Dendritic cell treated with granulocyte-macrophage colony-stimulating factor and Interleukin-4, amounts not matched to agents 40 ng/mL and 50 ng/mL, for 4 days (primary cell): ENCODE measurements around the gene THTPA.
A peak's percentile ranks its signal among the peaks of the same experiment; 100 is the strongest.
"Not testable (repeated sequence)": the region's sequence is repeated elsewhere in the genome, so short reads cannot be mapped to it uniquely, and the experiment has no call there.

Experiments used
- H3K27ac Mint-ChIP-seq: one replicate; pipeline ENCODE4 v1.8.0; 2022; ENCODE audit warnings: mild to moderate bottlenecking, mixed read lengths
- H3K27me3 Mint-ChIP-seq: one replicate; pipeline ENCODE4 v1.8.0; 2022; ENCODE audit warnings: mild to moderate bottlenecking, mixed read lengths
- H3K36me3 Mint-ChIP-seq: one replicate; pipeline ENCODE4 v1.8.0; 2022; ENCODE audit warnings: low read depth, mixed read lengths
- H3K4me1 Mint-ChIP-seq: one replicate; pipeline ENCODE4 v1.8.0; 2022; ENCODE audit warnings: low read depth, mixed read lengths
- H3K4me3 Mint-ChIP-seq: one replicate; pipeline ENCODE4 v1.8.0; 2022; ENCODE audit warnings: mild to moderate bottlenecking, moderate library complexity, mixed read lengths
- H3K9me3 Mint-ChIP-seq: one replicate; pipeline ENCODE4 v1.8.0; 2022; ENCODE audit warnings: mixed read lengths
- intact Hi-C: fragments of 100-400 bp; cut with micrococcal nuclease; formaldehyde crosslinking; loops from one replicate; pipeline ENCODE4 v1.15.0; 2022

The THTPA gene

DNA sequence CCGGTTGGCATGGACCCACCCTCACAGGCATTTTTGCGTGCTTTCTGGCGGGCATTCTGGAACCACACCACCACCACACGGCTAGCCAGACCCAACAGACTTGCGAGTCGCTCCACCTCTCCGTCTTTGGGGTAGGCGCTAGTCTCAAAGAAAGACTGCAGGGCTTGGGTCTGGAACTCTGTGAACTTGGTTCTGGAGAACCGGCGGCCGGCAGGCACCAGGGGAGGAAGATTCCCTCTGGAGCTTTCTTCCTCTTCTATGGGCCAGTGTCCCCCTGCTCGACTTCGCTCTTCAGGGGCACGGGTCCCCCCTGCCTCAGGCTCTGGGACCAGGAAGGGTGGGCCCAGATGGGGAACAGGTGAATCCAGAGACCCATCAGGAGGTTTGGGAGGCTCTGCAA lies 31.1 kb upstream of the THTPA start:
- Mint-ChIP-seq H3K9me3 (no peaks in the 10 kb centered on the region), H3K4me3 (no peak overlapping the region), H3K27ac (no peak overlapping the region), H3K27me3 (no peaks in the 10 kb centered on the region), H3K36me3 (peaks cover 11% of the 10 kb centered on the region), H3K4me1 (peaks cover 16% of the 10 kb centered on the region)
- intact Hi-C loops = no loop called here

DNA sequence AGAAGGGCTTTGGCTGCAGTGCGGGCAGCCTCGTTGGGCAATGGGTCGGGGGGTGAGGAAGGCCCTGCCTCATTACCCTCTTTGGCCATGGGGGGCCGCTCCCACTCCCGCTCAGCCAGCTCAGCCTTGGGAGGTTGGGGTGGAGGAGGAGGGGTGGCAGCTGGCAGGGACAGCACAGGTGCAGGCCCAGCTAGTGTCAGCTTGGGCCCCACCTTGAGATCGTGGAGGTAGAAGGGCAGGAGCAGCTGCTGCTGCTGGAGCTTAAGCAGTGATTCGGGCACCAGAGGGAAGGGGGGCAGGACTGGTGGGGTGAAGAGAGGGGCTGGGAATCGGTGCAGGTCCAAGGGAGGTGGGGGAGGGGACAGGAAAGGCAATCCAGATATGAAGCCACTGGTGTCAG lies 30.5 kb upstream of the THTPA start:
- peaks cover 11% of the 10 kb centered on the region for H3K36me3 Mint-ChIP-seq
- H3K27me3 Mint-ChIP-seq = no peaks in the 10 kb centered on the region
- H3K9me3 Mint-ChIP-seq = no peaks in the 10 kb centered on the region
- intact Hi-C loops = no loop called here
- H3K27ac Mint-ChIP-seq = no peak overlapping the region
- no peak overlapping the region for H3K4me3 Mint-ChIP-seq
- H3K4me1 Mint-ChIP-seq = peaks cover 23% of the 10 kb centered on the region

DNA sequence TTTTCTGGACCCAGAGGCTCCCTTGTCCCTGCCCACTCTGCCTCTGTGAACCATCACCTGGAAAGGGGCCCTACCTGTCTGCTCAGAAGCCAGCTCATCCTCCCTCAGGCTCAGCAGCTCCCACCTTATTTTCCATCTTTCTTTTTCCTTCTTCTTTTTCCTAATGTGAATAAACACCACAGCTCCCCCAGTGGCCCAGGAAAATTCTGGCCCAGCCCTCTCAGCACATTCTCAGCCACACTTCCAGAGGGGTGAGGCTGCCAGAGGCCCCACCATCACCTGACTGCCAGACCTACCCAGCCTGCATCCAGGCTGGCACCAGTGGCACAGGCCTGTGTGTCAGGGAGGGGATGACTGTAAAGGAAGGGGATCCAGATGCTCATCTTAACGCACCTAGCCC lies 27.5 kb upstream of the THTPA start:
- Mint-ChIP-seq H3K4me1 (peaks cover 17% of the 10 kb centered on the region), H3K9me3 (no peaks in the 10 kb centered on the region), H3K27ac (no peak overlapping the region), H3K27me3 (no peaks in the 10 kb centered on the region), H3K4me3 (no peak overlapping the region), H3K36me3 (peaks cover 11% of the 10 kb centered on the region)
- intact Hi-C loops = no loop called here

DNA sequence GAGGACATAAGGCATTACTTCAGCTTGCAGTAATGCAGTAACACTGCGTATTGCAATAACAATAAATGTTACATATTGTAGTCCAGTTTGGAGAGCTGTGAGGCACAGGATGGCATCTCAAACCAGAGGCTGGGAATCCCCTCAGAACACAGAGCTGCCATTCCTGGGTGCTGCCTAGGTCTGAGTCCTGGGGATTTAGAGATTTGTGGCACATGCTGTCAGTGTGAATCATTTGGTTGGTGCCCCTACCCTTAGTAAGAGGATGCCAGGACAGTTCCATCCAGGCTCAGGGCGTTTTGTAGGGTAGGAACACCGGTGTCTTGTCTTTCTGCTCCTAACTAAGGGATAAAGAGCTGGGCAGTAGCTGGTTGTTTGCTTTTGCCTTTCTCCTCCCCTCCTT lies 27.1 kb upstream of the THTPA start:
- H3K4me1 Mint-ChIP-seq = peaks cover 17% of the 10 kb centered on the region
- H3K27me3 Mint-ChIP-seq = no peaks in the 10 kb centered on the region
- H3K36me3 Mint-ChIP-seq = peaks cover 11% of the 10 kb centered on the region
- no peak overlapping the region for H3K4me3 Mint-ChIP-seq
- H3K9me3 Mint-ChIP-seq = no peaks in the 10 kb centered on the region
- no peak overlapping the region for H3K27ac Mint-ChIP-seq
- intact Hi-C loops = no loop called here

DNA sequence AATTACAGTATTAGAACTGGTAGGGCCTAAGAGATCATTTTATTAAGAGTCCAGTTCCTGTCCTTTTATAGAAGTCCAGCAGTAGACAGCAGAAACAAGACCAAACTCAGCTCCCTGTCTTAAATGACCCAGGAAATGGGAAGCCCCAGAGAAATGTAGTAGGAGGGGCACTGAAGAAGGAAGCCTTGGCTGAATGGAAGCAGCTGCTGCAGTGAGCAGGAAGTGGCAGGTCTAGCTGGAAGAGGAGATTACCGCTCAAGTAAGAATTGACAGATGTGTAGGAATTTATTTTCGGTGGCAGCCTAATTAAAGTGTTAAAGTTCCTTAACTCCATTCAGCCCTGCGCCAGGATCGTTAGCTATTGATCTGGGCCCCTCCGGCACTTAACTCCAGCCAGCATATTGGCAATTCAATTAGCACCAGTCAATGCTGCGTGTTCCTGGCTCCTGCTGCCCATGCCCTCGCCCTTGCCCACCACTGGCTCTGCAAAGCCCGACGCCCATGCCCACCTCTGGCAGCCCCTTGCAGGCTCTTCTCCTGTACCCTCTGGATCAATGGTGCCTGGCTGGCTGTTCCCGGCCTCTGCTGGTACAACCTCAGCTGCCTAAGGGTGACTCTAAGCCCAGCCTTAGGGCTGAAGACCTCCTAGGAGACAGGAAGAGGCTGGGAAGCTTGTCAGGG lies 25.6 kb upstream of the THTPA start:
- peaks cover 17% of the 10 kb centered on the region for H3K4me1 Mint-ChIP-seq
- H3K9me3 Mint-ChIP-seq = no peaks in the 10 kb centered on the region
- peaks cover 11% of the 10 kb centered on the region for H3K36me3 Mint-ChIP-seq
- intact Hi-C loops = no loop called here
- no peak overlapping the region for H3K4me3 Mint-ChIP-seq
- H3K27me3 Mint-ChIP-seq = no peaks in the 10 kb centered on the region
- peak overlapping the region; percentile 10 for H3K27ac Mint-ChIP-seq

DNA sequence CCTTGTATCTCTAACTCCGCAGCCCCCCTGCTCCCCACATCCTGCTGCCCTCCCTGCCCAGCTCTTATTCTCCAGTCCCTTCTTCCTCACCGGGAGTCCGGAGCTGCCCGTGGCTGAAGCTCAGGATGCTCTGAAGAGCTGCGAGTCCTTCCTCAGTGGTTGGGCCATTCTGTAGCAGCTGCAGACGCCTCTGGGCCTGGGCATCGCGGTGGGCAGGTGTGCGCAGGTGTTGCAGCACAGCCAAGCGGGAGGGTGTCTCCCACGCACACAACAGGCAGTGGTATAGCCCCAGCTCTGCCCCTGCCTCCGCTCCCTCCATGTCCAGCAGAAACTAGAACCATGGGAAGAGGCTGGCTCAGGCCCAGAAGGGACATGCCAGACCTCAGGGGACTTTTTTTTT lies 24.7 kb upstream of the THTPA start:
- Mint-ChIP-seq H3K36me3 (peaks cover 7% of the 10 kb centered on the region), H3K4me3 (no peak overlapping the region), H3K27ac (no peak overlapping the region), H3K4me1 (peaks cover 17% of the 10 kb centered on the region), H3K27me3 (no peaks in the 10 kb centered on the region), H3K9me3 (no peaks in the 10 kb centered on the region)
- intact Hi-C loops = no loop called here

DNA sequence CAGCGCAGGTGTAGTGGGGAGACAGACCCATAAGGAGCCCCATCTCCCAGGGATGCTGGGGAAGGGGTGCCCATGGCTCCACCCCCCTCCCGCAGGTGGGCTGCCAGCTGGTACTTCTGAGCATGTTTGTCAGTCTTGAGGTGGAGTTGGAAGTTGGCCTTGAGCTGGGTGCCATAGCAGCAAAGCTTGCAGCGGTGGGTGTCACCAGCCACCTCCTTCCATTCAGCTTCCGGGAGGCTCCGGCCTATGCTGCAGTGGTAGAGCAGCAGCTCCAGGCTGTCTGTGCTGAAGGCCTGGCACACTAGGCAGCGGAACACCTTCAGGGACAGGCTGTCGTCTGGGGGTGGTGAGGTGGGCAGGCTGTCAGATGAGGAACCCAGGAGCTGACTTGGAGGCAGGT lies 23.4 kb upstream of the THTPA start:
- Mint-ChIP-seq H3K27ac (no peak overlapping the region), H3K4me1 (peaks cover 24% of the 10 kb centered on the region), H3K36me3 (no peaks in the 10 kb centered on the region), H3K4me3 (no peak overlapping the region), H3K9me3 (no peaks in the 10 kb centered on the region), H3K27me3 (no peaks in the 10 kb centered on the region)
- intact Hi-C loops = no loop called here

DNA sequence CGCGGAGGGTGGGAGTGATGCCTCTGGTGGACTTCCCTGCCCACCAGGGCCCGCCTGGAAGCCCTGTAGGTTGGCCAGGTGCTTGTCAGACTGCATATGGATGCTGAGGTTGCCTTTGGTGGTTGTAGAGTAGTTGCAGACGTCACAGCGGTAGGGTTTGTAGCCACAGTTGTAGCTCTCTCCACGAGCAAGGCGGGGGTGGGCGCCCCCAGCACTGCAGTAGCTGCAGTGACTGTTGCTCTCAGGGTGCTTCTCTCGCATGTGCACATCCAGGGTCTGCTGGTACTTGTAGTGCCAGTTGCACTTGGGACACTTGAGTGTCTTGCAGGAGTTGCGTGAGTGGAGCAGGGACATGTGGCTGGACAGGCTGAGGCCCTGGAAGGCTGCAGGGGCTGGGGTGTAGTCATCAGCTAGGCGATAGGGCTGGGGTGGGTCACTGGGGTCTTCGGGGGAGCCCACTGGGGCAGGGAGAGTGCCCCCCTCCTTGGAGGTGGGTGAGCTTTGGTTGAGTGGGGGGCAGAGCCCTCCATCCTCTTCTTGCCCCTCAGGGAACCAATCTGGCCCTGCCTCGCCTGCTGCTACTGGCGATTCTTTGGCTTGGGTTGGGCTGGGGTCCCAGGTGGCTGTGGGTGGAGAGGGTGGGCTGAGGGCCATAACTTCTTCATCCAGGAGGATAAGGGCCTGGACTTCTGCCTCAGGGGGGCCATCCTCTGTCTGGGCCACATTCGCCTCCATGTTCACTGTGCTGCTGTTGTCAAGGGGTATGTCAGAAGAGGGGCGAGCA lies 22.2 kb upstream of the THTPA start:
- no peak overlapping the region for H3K4me3 Mint-ChIP-seq
- H3K4me1 Mint-ChIP-seq = peaks cover 35% of the 10 kb centered on the region
- H3K9me3 Mint-ChIP-seq = no peaks in the 10 kb centered on the region
- intact Hi-C loops = no loop called here
- H3K27ac Mint-ChIP-seq = no peak overlapping the region
- H3K27me3 Mint-ChIP-seq = peaks cover 2% of the 10 kb centered on the region
- H3K36me3 Mint-ChIP-seq = no peaks in the 10 kb centered on the region

DNA sequence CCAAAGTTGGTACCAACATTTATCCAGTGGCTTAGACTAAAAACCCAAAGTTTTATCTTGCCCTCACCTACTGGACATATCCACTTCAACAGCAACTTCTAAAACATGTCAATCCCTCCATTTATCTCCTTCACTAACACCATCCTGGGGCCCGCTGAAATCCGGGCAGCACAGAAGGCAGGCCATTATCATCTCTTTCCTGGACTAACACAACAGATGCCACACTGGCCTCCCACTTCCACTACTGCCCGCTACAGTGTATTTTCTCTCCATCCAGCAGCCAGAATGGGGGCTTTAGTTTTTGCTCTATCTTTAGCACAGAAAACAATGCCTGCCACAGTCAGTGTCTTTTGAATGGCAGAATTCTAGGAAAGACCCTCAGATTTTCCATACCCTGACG lies 20.1 kb upstream of the THTPA start:
- H3K36me3 Mint-ChIP-seq = no peaks in the 10 kb centered on the region

DNA sequence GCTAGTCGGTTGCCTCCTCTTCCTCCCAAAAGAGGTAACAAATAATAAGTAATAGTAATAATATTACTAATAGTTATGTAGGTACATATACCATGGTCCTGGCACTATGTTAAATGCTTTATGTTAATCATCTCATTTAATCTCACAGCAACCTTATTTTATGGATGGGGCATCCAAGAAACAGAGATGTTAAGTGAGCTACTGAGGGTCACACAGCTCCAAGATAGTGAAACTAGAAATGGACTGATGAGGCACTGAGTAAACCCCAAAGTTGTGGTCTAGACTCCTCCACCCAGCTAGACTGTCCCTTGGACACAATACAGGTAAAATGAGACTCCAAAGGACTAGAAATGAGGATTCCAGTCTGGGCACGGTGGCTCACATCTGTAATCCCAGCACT lies 19.6 kb upstream of the THTPA start:
- H3K36me3 Mint-ChIP-seq = no peaks in the 10 kb centered on the region
- intact Hi-C loops = no loop called here
- H3K9me3 Mint-ChIP-seq = no peaks in the 10 kb centered on the region
- H3K27me3 Mint-ChIP-seq = peaks cover 2% of the 10 kb centered on the region
- peaks cover 18% of the 10 kb centered on the region for H3K4me1 Mint-ChIP-seq
- H3K27ac Mint-ChIP-seq = no peak overlapping the region
- H3K4me3 Mint-ChIP-seq = no peak overlapping the region

More for the DNA sequence above, 20.1 kb upstream of the THTPA start:
- H3K27ac Mint-ChIP-seq = no peak overlapping the region
- intact Hi-C loops = no loop called here
- H3K9me3 Mint-ChIP-seq = no peaks in the 10 kb centered on the region
- no peak overlapping the region for H3K4me3 Mint-ChIP-seq
- H3K27me3 Mint-ChIP-seq = peaks cover 2% of the 10 kb centered on the region
- peaks cover 23% of the 10 kb centered on the region for H3K4me1 Mint-ChIP-seq

DNA sequence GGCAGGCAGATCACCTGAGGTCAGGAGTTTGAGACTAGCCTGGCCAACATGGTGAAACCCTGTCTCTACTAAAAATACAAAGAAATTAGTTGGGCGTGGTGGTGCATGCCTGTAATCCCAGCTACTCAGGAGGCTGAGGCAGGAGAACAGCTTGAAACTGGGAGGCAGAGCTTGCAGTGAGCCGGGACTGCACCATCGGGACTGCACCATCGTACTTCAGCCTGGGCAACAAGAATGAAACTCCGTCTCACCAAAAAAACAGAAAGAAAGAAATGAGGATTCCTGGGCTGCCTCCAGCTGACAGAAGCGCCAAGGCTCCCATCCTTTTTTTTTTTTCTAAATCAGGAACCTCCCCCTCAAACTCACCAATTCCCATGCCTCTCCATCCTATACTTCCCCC lies 19.2 kb upstream of the THTPA start:
- H3K9me3 Mint-ChIP-seq, intact Hi-C loops, H3K27me3 Mint-ChIP-seq, H3K4me3 Mint-ChIP-seq, H3K27ac Mint-ChIP-seq, H3K36me3 Mint-ChIP-seq: not testable (repeated sequence)
- peaks cover 18% of the 10 kb centered on the region for H3K4me1 Mint-ChIP-seq

DNA sequence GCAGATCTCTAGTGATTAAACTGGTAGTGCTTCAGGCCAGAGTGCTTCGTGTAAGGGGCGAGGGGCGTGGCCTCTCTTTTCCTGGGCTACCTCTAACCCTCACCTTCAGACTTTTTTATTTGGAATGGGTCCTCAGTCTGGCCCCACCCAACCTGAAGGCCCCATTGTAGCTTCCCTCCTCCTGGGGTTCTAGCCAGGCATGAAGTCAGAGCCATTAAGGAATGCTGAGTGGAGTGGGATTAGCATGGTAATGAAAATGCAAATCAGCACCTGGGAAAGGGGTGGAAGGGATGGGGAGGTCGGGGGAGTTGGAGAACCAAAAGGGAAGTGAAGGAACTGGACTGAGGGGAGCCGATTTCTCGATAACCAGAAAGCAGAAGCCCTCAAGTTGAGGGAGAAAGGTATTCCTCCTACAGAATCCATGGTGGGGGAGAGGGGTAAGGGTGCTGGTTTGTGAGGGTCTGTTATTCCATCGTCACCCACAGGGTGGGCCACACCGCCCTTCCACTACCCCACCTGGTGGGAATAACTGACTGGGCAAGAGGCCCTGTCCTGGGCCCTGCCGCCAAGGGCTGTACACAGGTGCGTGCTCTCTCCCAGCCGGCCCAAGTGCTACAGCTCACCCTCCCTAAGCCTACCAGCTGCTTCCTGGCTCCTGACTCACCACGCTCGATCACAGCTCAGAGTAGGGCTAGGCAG lies 18.6 kb upstream of the THTPA start:
- H3K27ac Mint-ChIP-seq = no peak overlapping the region
- no peaks in the 10 kb centered on the region for H3K36me3 Mint-ChIP-seq
- no peaks in the 10 kb centered on the region for H3K9me3 Mint-ChIP-seq
- no peak overlapping the region for H3K4me3 Mint-ChIP-seq
- H3K27me3 Mint-ChIP-seq = peaks cover 2% of the 10 kb centered on the region
- intact Hi-C loops = no loop called here
- H3K4me1 Mint-ChIP-seq = peaks cover 18% of the 10 kb centered on the region

DNA sequence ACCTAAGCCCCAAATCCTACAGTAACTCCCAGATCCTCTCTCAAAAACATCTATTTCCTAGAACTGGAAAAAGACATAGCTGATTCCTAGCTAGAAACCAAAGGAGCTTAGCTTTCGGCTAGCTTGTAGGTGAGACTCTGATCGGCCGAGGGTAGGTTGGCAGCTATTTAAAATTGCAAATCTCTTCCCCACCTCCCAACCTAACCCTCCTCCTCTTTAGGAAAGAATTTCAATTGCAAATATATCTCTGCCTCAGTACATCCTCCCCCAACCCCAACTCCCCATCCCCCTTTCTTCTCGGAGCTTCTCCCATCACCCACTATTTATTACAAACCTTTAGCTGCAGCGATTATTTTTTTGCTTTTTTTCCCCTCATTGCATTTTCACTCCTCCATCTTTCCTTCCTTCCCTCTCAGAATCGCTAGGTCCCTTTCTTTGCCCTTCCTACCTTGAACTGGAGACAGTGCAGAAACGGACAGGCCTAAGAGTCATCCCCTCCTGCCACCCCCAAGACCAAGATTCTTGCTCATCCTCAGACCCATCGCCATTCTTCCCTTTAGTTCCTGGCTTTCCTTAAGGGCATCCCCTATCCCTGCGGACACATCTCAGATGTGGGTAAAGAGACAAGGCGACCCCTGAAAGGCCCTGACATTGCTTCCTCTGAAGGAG lies 17.9 kb upstream of the THTPA start:
- Mint-ChIP-seq H3K27ac (no peak overlapping the region), H3K4me1 (peaks cover 18% of the 10 kb centered on the region), H3K9me3 (no peaks in the 10 kb centered on the region), H3K36me3 (no peaks in the 10 kb centered on the region), H3K4me3 (no peak overlapping the region), H3K27me3 (peaks cover 2% of the 10 kb centered on the region)
- intact Hi-C loops = no loop called here

DNA sequence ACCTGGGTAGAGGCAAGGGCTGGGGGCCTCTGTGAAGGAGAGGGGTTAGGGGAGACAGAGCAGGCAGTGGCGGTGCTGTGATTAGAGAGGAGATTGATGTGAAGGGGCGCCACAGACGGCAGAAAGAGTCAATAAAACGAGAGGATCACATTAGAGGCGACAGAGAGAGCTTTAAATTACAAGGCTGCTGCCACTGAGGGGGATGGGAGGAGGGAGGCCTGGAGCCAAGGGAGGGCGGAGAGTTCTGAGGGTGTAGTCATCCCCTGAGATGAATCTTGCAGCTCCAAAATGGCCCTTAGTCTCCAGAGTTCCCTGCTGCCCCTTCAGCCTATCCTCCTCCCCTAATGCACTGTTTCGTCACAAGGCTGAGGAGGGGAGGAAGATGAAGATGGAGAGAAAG lies 17.3 kb upstream of the THTPA start:
- H3K27ac Mint-ChIP-seq = no peak overlapping the region
- H3K36me3 Mint-ChIP-seq = no peaks in the 10 kb centered on the region
- H3K9me3 Mint-ChIP-seq = no peaks in the 10 kb centered on the region
- intact Hi-C loops = loop anchor here (1.0 kb wide), 2 partner anchors 24 to 60 kb away; no protein-coding TSS in a partner anchor
- no peak overlapping the region for H3K4me3 Mint-ChIP-seq
- peaks cover 18% of the 10 kb centered on the region for H3K4me1 Mint-ChIP-seq
- H3K27me3 Mint-ChIP-seq = peaks cover 2% of the 10 kb centered on the region
